ENCODE data around the gene IFT20.

GRCh38 chr17:28330671-28331070, 4.6 kb downstream of the IFT20 start:
- TF ChIP-seq KLF17 (tag by site-specific recombination; IDR thresholded peaks at IDR 0.05) (no peak), CTCF (tag by site-specific recombination; IDR thresholded peaks at IDR 0.05) (no peak), ZNF18 (tag by site-specific recombination; IDR thresholded peaks at IDR 0.05) (no peak), ZNF549 (tag by site-specific recombination; IDR thresholded peaks at IDR 0.05) (no peak), YY1 (tag by site-specific recombination; IDR thresholded peaks at IDR 0.05) (no peak), ZNF501 (tag by site-specific recombination; IDR thresholded peaks at IDR 0.05) (no peak), ZNF626 (tag by site-specific recombination; IDR thresholded peaks at IDR 0.05) (no peak)

Measured in HEK293 (cell line).